ENCODE data around the gene SLAMF9.

SLAMF9 gene

GRCh38 chr1:159921700-159922504 is 32.1 kb downstream of the SLAMF9 start:
- Histone ChIP-seq H3K36me3 (ENCODE audit: control insufficient read depth, insufficient read depth, low read length) (peaks cover 40% of the 10 kb centered on the region), H3K4me1 (ENCODE audit: control insufficient read depth, insufficient read depth, low read length, poor library complexity, severe bottlenecking) (peaks cover 33% of the 10 kb centered on the region), H3K4me3 (ENCODE audit: insufficient read depth, low read depth, low read length, poor library complexity, severe bottlenecking) (peak overlapping the region; percentile 77), H3K27ac (ENCODE audit: insufficient read depth, low read length, poor library complexity, severe bottlenecking) (peak overlapping the region; percentile 100), H3K9me3 (ENCODE audit: control insufficient read depth, low read length) (no peaks in the 10 kb centered on the region), H3K27me3 (replicated peaks; ENCODE audit: control insufficient read depth, insufficient read depth, low read length, poor library complexity, severe bottlenecking) (no peaks in the 10 kb centered on the region)
- peak in 1 of 3 donors; percentile 27 for DNase-seq

GRCh38 chr1:159921251-159921650 is 32.8 kb downstream of the SLAMF9 start:
- DNase-seq, result no peak
- H3K9me3 ChIP-seq (ENCODE audit: control insufficient read depth, low read length), result no peaks in the 10 kb centered on the region
- no peaks in the 10 kb centered on the region for H3K27me3 ChIP-seq (replicated peaks; ENCODE audit: control insufficient read depth, insufficient read depth, low read length, poor library complexity, severe bottlenecking)
- peaks cover 46% of the 10 kb centered on the region for H3K36me3 ChIP-seq (ENCODE audit: control insufficient read depth, insufficient read depth, low read length)
- H3K4me1 ChIP-seq (ENCODE audit: control insufficient read depth, insufficient read depth, low read length, poor library complexity, severe bottlenecking), result peaks cover 33% of the 10 kb centered on the region
- peak overlapping the region; percentile 77 for H3K4me3 ChIP-seq (ENCODE audit: insufficient read depth, low read depth, low read length, poor library complexity, severe bottlenecking)
- H3K27ac ChIP-seq (ENCODE audit: insufficient read depth, low read length, poor library complexity, severe bottlenecking), result peak overlapping the region; percentile 100

DNA sequence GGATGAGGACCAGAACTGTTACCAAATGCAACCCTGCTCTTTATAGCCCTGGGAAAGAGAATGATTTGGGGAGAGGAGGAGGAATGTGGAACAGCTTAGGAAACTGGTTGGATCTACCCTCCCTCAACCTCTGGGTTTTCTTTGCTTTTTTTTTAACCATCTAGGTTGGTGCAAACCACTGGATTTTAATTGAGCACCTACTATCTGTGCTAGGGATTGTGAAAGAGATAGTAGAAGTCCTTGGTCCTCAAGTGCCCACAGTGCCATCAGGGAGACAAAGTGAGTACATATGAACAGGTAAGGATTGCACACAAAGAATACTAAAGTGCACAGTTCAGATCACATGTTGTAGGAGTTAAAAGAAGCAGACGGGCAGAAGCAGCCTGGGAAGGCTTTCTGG is 33.4 kb downstream of the SLAMF9 start:
- no peak for DNase-seq
- no peaks in the 10 kb centered on the region for H3K9me3 ChIP-seq (ENCODE audit: control insufficient read depth, low read length)
- peaks cover 33% of the 10 kb centered on the region for H3K4me1 ChIP-seq (ENCODE audit: control insufficient read depth, insufficient read depth, low read length, poor library complexity, severe bottlenecking)
- H3K36me3 ChIP-seq (ENCODE audit: control insufficient read depth, insufficient read depth, low read length), result peaks cover 46% of the 10 kb centered on the region
- no peaks in the 10 kb centered on the region for H3K27me3 ChIP-seq (replicated peaks; ENCODE audit: control insufficient read depth, insufficient read depth, low read length, poor library complexity, severe bottlenecking)
- peak overlapping the region; percentile 100 for H3K27ac ChIP-seq (ENCODE audit: insufficient read depth, low read length, poor library complexity, severe bottlenecking)
- H3K4me3 ChIP-seq (ENCODE audit: insufficient read depth, low read depth, low read length, poor library complexity, severe bottlenecking), result no peak overlapping the region

DNA sequence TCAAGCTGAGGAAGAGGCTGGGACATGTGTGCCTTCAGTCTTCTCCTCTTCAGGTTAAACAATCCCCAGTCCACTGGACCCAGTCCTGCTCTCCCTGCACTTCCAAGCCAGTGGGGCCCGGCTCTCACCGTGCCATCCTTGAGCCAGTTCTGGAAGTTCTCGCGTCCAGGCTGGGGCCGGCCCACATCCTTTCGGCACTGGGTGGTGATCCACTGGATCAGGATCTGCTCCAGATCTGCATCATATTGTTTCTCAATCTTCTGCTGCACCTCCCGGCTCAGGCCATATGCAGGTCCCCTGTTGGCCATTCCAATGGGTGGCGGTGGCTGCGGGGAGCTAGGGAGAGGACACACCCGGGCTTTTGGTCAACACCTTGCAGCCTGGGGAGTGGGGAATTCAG is 33.8 kb downstream of the SLAMF9 start:
- H3K9me3 ChIP-seq (ENCODE audit: control insufficient read depth, low read length), result no peaks in the 10 kb centered on the region
- no peaks in the 10 kb centered on the region for H3K27me3 ChIP-seq (replicated peaks; ENCODE audit: control insufficient read depth, insufficient read depth, low read length, poor library complexity, severe bottlenecking)
- H3K36me3 ChIP-seq (ENCODE audit: control insufficient read depth, insufficient read depth, low read length), result peaks cover 46% of the 10 kb centered on the region
- H3K4me3 ChIP-seq (ENCODE audit: insufficient read depth, low read depth, low read length, poor library complexity, severe bottlenecking), result no peak overlapping the region
- peak overlapping the region; percentile 100 for H3K27ac ChIP-seq (ENCODE audit: insufficient read depth, low read length, poor library complexity, severe bottlenecking)
- peaks cover 33% of the 10 kb centered on the region for H3K4me1 ChIP-seq (ENCODE audit: control insufficient read depth, insufficient read depth, low read length, poor library complexity, severe bottlenecking)
- DNase-seq, result no peak

DNA sequence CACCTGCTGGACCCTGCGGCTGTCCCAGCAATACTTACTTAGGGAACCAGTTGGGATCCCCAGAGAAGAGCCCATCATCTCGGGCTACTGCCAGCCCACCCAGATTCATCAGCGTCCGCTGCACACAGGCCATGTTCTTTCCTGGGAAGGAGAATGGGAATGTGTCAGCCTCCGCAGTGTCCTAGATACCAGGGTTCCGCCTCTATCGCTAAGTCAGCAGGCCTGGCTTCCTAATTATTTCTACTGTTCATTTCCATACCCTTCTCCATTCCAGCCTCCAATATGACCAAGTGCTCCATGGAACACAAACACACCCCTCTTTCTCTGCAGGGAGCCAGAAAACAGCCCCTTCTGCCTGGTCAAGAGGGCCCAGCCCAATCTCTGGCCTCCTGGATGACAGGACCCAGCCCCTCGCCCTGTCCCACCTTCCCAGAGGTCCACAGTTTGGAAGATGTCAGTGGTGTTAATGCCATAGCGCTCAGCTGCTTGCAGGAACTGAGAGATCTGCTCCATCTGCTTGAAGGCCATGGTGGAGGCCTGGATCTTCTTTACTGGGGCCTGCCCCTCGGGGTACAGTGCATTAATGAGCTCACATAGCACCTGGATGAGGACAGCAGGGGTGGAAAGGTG is 34.7 kb downstream of the SLAMF9 start:
- H3K4me1 ChIP-seq (ENCODE audit: control insufficient read depth, insufficient read depth, low read length, poor library complexity, severe bottlenecking), result peaks cover 33% of the 10 kb centered on the region

DNA sequence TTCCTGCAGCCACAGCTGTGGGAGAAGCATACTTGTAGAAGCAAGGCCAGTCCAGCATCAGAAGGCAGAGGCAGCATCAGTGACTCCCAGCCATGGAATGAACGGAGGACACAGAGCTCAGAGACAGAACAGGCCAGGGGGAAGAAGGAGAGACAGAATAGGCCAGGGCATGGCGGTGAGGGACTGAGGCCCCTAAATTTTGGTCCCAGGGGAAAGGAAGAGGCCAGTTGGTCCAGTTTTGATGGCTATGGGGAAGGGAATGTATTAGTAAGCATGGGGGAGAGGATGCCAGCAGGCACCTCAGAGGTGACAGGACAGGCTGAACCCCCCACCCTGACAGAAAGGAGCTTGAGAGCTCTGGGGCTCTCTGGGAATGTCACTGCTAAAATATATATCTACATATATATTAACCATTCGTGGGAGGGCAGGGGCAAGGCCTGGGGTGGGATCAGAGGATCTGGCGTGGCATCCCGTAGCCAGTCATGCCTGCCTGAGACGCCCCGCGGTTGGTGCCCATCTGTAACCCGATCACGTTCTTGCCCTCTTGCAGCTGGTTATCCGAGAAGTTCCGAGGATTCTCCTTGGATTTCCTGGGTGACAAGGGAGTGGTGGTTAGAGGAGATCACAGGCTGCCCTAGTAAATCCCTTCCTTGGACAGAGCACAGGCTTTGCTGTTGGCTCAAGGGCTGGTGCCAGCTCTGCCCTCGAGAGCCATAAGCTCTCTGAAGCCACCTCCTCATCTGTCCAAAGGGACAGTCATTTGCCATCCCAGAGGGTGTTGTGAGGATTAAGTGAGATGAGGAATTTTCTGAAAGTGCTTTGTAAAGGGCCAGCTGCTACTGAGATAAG is 35.5 kb downstream of the SLAMF9 start:
- Histone ChIP-seq H3K36me3 (ENCODE audit: control insufficient read depth, insufficient read depth, low read length) (peaks cover 46% of the 10 kb centered on the region), H3K4me1 (ENCODE audit: control insufficient read depth, insufficient read depth, low read length, poor library complexity, severe bottlenecking) (peaks cover 37% of the 10 kb centered on the region), H3K9me3 (ENCODE audit: control insufficient read depth, low read length) (no peaks in the 10 kb centered on the region), H3K4me3 (ENCODE audit: insufficient read depth, low read depth, low read length, poor library complexity, severe bottlenecking) (no peak overlapping the region), H3K27ac (ENCODE audit: insufficient read depth, low read length, poor library complexity, severe bottlenecking) (no peak overlapping the region), H3K27me3 (replicated peaks; ENCODE audit: control insufficient read depth, insufficient read depth, low read length, poor library complexity, severe bottlenecking) (no peaks in the 10 kb centered on the region)
- DNase-seq, result no peak

More for the DNA sequence above, 34.7 kb downstream of the SLAMF9 start:
- Histone ChIP-seq H3K27me3 (replicated peaks; ENCODE audit: control insufficient read depth, insufficient read depth, low read length, poor library complexity, severe bottlenecking) (no peaks in the 10 kb centered on the region), H3K27ac (ENCODE audit: insufficient read depth, low read length, poor library complexity, severe bottlenecking) (peak overlapping the region; percentile 100), H3K36me3 (ENCODE audit: control insufficient read depth, insufficient read depth, low read length) (peaks cover 46% of the 10 kb centered on the region), H3K9me3 (ENCODE audit: control insufficient read depth, low read length) (no peaks in the 10 kb centered on the region), H3K4me3 (ENCODE audit: insufficient read depth, low read depth, low read length, poor library complexity, severe bottlenecking) (no peak overlapping the region)
- no peak for DNase-seq

- Histone ChIP-seq H3K27ac (ENCODE audit: insufficient read depth, low read length, poor library complexity, severe bottlenecking) (no peak overlapping the region), H3K4me1 (ENCODE audit: control insufficient read depth, insufficient read depth, low read length, poor library complexity, severe bottlenecking) (peaks cover 36% of the 10 kb centered on the region), H3K4me3 (ENCODE audit: insufficient read depth, low read depth, low read length, poor library complexity, severe bottlenecking) (no peak overlapping the region), H3K36me3 (ENCODE audit: control insufficient read depth, insufficient read depth, low read length) (peaks cover 46% of the 10 kb centered on the region), H3K9me3 (ENCODE audit: control insufficient read depth, low read length) (no peaks in the 10 kb centered on the region), H3K27me3 (replicated peaks; ENCODE audit: control insufficient read depth, insufficient read depth, low read length, poor library complexity, severe bottlenecking) (no peaks in the 10 kb centered on the region)
- DNase-seq, result no peak
Observed at GRCh38 chr1:159917533-159918351, 36.3 kb downstream of the SLAMF9 start.

- DNase-seq, result no peak
- peaks cover 46% of the 10 kb centered on the region for H3K36me3 ChIP-seq (ENCODE audit: control insufficient read depth, insufficient read depth, low read length)
- H3K4me1 ChIP-seq (ENCODE audit: control insufficient read depth, insufficient read depth, low read length, poor library complexity, severe bottlenecking), result peaks cover 34% of the 10 kb centered on the region
- H3K27me3 ChIP-seq (replicated peaks; ENCODE audit: control insufficient read depth, insufficient read depth, low read length, poor library complexity, severe bottlenecking), result no peaks in the 10 kb centered on the region
- H3K27ac ChIP-seq (ENCODE audit: insufficient read depth, low read length, poor library complexity, severe bottlenecking), result no peak overlapping the region
- no peaks in the 10 kb centered on the region for H3K9me3 ChIP-seq (ENCODE audit: control insufficient read depth, low read length)
- no peak overlapping the region for H3K4me3 ChIP-seq (ENCODE audit: insufficient read depth, low read depth, low read length, poor library complexity, severe bottlenecking)
Observed at GRCh38 chr1:159916242-159917051, 37.6 kb downstream of the SLAMF9 start.
